ENCODE data around the gene ASB2. TPM values are rescaled to one million over a fixed set of nuclear protein-coding genes. Genes with fewer than 3 reads are reported as not detected.

Gene ASB2
- total and polyA plus RNA-seq, 2 of the 13 experiments (the other 11 are each of a cell fraction or from before 2014, with no cell fraction given), result 0.82 to 4.1 TPM

GRCh38 chr14:93959239-93960107 is 16.9 kb downstream of the ASB2 start (continued):
- TF ChIP-seq ZNF414 (CRISPR knock-in tag; IDR thresholded peaks at IDR 0.05) (peak; percentile 93), ARID4A (CRISPR knock-in tag; IDR thresholded peaks at IDR 0.05; ENCODE audit: borderline replicate concordance) (peak; percentile 75; the same call in 1 of the 2 replicates), SNAPC5 (CRISPR knock-in tag; IDR thresholded peaks at IDR 0.05; ENCODE audit: borderline replicate concordance) (no peak), RNF219 (CRISPR knock-in tag; IDR thresholded peaks at IDR 0.05) (0 out of 2 replicates have a peak, but pooled peaks have one; percentile 39), ZNF354B (CRISPR knock-in tag; IDR thresholded peaks at IDR 0.05) (no peak), ZBTB34 (CRISPR knock-in tag; IDR thresholded peaks at IDR 0.05) (peak; percentile 77; the same call in 1 of the 2 replicates), HCFC1 (IDR thresholded peaks at IDR 0.05; ENCODE audit: low read depth, low read length) (peak; percentile 39; the same call in 1 of the 2 replicates), ZNF580 (CRISPR knock-in tag; IDR thresholded peaks at IDR 0.05; ENCODE audit: borderline replicate concordance, low read depth) (peak; percentile 96; the same call in 1 of the 2 replicates), JUNB (CRISPR knock-in tag; IDR thresholded peaks at IDR 0.05; ENCODE audit: borderline replicate concordance) (peak; percentile 95), HINFP (CRISPR knock-in tag; IDR thresholded peaks at IDR 0.05; ENCODE audit: low read depth) (peak; percentile 69; the same call in 1 of the 2 replicates), PLRG1 (conservative IDR thresholded peaks at IDR 0.05) (no peak), ZBTB14 (CRISPR knock-in tag; IDR thresholded peaks at IDR 0.05) (no peak), POLR2G (IDR thresholded peaks at IDR 0.05; ENCODE audit: low read depth, low read length) (peak; percentile 90), BCL6 (CRISPR knock-in tag; IDR thresholded peaks at IDR 0.05) (peak; percentile 88), NCOA5 (CRISPR knock-in tag; IDR thresholded peaks at IDR 0.05) (0 out of 2 replicates have a peak, but pooled peaks have one; percentile 54)
